Keratinocyte (primary cell): ENCODE data around the gene AQP2.
A peak's percentile ranks its signal among the peaks of the same experiment; 100 is the strongest.

ENCODE experiments used
- CTCF ChIP-seq, 3 experiments: IDR thresholded peaks in 1 of 3; conservative IDR thresholded peaks in 1 of 3; optimal IDR thresholded peaks in 1 of 3; 2 replicates in 2 of 3; 3 replicates in 1 of 3; pipeline versions ENCODE3 to v1.5.1; 2011; ENCODE audit warnings: low read length in 3 of 3, mild to moderate bottlenecking in 3 of 3, moderate library complexity in 2 of 3, control low read depth in 1 of 3, inconsistent platforms in 1 of 3; ENCODE audit not compliant: insufficient read depth in 2 of 3; ENCODE audit errors: extremely low read depth in 1 of 3
- EZH2 ChIP-seq: IDR thresholded peaks from one replicate; pipeline ENCODE4 v1.6.1; 2012; ENCODE audit warnings: inconsistent platforms, mild to moderate bottlenecking, low read length, moderate library complexity

GRCh38 chr12:49954863-49955830, 4.6 kb downstream of the AQP2 start:
- TF ChIP-seq CTCF (optimal IDR thresholded peaks at IDR 0.05 in 1 of 3, IDR thresholded peaks at IDR 0.05 in 1 of 3, conservative IDR thresholded peaks at IDR 0.05 in 1 of 3; ENCODE audit: extremely low read depth in 1 of 3, insufficient read depth in 2 of 3, low read length in 3 of 3), result no peak
- TF ChIP-seq EZH2, result peak; percentile 91
